Endodermal cell (in vitro differentiated cells): ENCODE data around the gene OGT. TPM values are rescaled to one million over a fixed set of nuclear protein-coding genes. Genes with fewer than 3 reads are reported as not detected.
"Not testable (repeated sequence)": the region's sequence is repeated elsewhere in the genome, so short reads cannot be mapped to it uniquely, and the experiment has no call there.

Experiments
- DNase-seq: peaks from one replicate; pipeline ENCODE4 v3.0.0-alpha.2; 2017
- H3K27ac ChIP-seq: 2 replicates; pipeline ENCODE4 v1.5.1; 2013; ENCODE audit warnings: mild to moderate bottlenecking, low read depth, low read length, moderate library complexity
- H3K27me3 ChIP-seq: 2 replicates; pipeline ENCODE4 v1.6.1; 2013; ENCODE audit warnings: mild to moderate bottlenecking, low read length, moderate library complexity; ENCODE audit not compliant: insufficient read depth, control insufficient read depth, poor library complexity, severe bottlenecking
- H3K36me3 ChIP-seq: 2 replicates; pipeline ENCODE4 v1.7.0; 2013; ENCODE audit warnings: mild to moderate bottlenecking, low read length, moderate library complexity; ENCODE audit not compliant: control insufficient read depth, insufficient read depth
- H3K4me1 ChIP-seq: one replicate; pipeline ENCODE4 v1.7.0; 2013; ENCODE audit warnings: low read length; ENCODE audit not compliant: control insufficient read depth, insufficient read depth
- H3K4me3 ChIP-seq: 2 replicates; pipeline ENCODE4 v1.5.1; 2013; ENCODE audit warnings: mild to moderate bottlenecking, low read length, moderate library complexity
- H3K9ac ChIP-seq: 2 replicates; pipeline ENCODE4 v1.6.1; 2013; ENCODE audit warnings: mild to moderate bottlenecking, low read length, moderate library complexity; ENCODE audit not compliant: poor library complexity, severe bottlenecking; ENCODE audit errors: extremely low read depth
- H3K9me3 ChIP-seq: 2 replicates; pipeline ENCODE4 v1.6.1; 2013; ENCODE audit warnings: mild to moderate bottlenecking, low read length, moderate library complexity; ENCODE audit not compliant: control insufficient read depth
- H3K27ac Mint-ChIP-seq: 2 replicates; pipeline ENCODE4 v1.8.0; 2020; ENCODE audit warnings: mixed read lengths
- H3K27me3 Mint-ChIP-seq: 2 replicates; pipeline ENCODE4 v1.8.0; 2021; ENCODE audit warnings: mild to moderate bottlenecking, mixed read lengths; ENCODE audit not compliant: insufficient read depth
- H3K36me3 Mint-ChIP-seq: 2 replicates; pipeline ENCODE4 v1.8.0; 2020; ENCODE audit warnings: low read depth, mixed read lengths
- H3K4me1 Mint-ChIP-seq: 2 replicates; pipeline ENCODE4 v1.8.0; 2020; ENCODE audit warnings: mixed read lengths
- H3K4me3 Mint-ChIP-seq: 2 replicates; pipeline ENCODE4 v1.8.0; 2020; ENCODE audit warnings: mild to moderate bottlenecking, moderate library complexity, mixed read lengths
- H3K9me3 Mint-ChIP-seq: 2 replicates; pipeline ENCODE4 v1.8.0; 2020; ENCODE audit warnings: mild to moderate bottlenecking, mixed read lengths
- WGBS, 2 experiments: methylation state at CpG; one replicate each; pipeline versions ENCODE4 v1.1.5 to v1.1.7; 2013; ENCODE audit warnings: missing lambda C conversion rate in 2 of 2, mixed read lengths in 1 of 2; ENCODE audit not compliant: insufficient coverage in 1 of 2, insufficient read length in 1 of 2; 5-methylcytosine and 5-hydroxymethylcytosine counted together
- total RNA-seq, 2 donors: library from RNA; stranded (reverse); fragmentation: NEBNext Ultra II Directional in 1 of 2; extraction: Animal tissue kit (Norgen Biotek cat#: 25700) in 1 of 2; gene quantifications; 2 replicates in 1 of 2; 3 replicates in 1 of 2; pipeline ENCODE4 v1.2.1, GENCODE V29; 2021
- TF ChIP-seq, protein P1 (sequence below): fragments of 200-600 bp; sonication (generic); conservative IDR thresholded peaks from 2 replicates; pipeline ENCODE4 v1.5.0; 2021; ENCODE audit warnings: antibody characterized with exemption, mild to moderate bottlenecking

The OGT gene
- total RNA-seq, 2 donors from 2014 or later: 114 to 153 TPM

DNA sequence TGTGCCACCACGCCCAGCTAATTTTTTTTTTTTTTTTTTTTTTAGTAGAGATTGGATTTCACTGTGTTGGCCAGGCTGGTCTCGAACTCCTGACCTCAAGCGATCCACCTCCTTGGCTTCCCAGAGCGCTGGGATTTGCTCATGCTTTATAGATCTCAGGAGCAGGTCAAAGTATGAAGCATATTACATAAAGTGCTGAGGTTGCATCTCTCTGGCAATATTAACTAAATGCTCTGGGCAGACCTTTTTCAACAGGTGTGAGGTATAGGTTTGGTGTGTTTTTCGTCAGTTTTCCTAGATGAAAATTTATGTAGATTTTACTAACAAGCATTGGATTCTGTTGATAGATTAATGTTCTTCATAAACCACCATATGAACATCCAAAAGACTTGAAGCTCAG lies 26.0 kb downstream of the OGT start:
- H3K4me3 ChIP-seq: no peak overlapping the region
- Mint-ChIP-seq H3K9me3 (peaks cover 46% of the 10 kb centered on the region), H3K4me3 (no peak overlapping the region), H3K4me1 (no peaks in the 10 kb centered on the region), H3K27me3 (no peaks in the 10 kb centered on the region), H3K36me3 (peaks cover 72% of the 10 kb centered on the region), H3K27ac (no peak overlapping the region)
- DNase-seq: no peak
- no peaks in the 10 kb centered on the region for H3K9me3 ChIP-seq
- no peak overlapping the region for H3K27ac ChIP-seq
- TF ChIP-seq, protein P1, sequence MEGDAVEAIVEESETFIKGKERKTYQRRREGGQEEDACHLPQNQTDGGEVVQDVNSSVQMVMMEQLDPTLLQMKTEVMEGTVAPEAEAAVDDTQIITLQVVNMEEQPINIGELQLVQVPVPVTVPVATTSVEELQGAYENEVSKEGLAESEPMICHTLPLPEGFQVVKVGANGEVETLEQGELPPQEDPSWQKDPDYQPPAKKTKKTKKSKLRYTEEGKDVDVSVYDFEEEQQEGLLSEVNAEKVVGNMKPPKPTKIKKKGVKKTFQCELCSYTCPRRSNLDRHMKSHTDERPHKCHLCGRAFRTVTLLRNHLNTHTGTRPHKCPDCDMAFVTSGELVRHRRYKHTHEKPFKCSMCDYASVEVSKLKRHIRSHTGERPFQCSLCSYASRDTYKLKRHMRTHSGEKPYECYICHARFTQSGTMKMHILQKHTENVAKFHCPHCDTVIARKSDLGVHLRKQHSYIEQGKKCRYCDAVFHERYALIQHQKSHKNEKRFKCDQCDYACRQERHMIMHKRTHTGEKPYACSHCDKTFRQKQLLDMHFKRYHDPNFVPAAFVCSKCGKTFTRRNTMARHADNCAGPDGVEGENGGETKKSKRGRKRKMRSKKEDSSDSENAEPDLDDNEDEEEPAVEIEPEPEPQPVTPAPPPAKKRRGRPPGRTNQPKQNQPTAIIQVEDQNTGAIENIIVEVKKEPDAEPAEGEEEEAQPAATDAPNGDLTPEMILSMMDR: no peak
- H3K4me1 ChIP-seq: no peaks in the 10 kb centered on the region
- no peak overlapping the region for H3K9ac ChIP-seq
- H3K36me3 ChIP-seq: peaks cover 80% of the 10 kb centered on the region
- 100% methylated on average over 3 of the region's 5 CpGs; no CpG with 5 or more reads in 1 of the 2 experiments for WGBS, 2 experiments
- H3K27me3 ChIP-seq: no peaks in the 10 kb centered on the region

- H3K27ac Mint-ChIP-seq, H3K9me3 ChIP-seq, H3K4me3 ChIP-seq, H3K27ac ChIP-seq, H3K27me3 Mint-ChIP-seq, H3K4me3 Mint-ChIP-seq, H3K4me1 Mint-ChIP-seq, DNase-seq, H3K9ac ChIP-seq, H3K27me3 ChIP-seq, H3K4me1 ChIP-seq: not testable (repeated sequence)
- Mint-ChIP-seq H3K36me3 (peaks cover 76% of the 10 kb centered on the region), H3K9me3 (peaks cover 44% of the 10 kb centered on the region)
- 100% methylated on average over 5 of the region's 6 CpGs; no CpG with 5 or more reads in 1 of the 2 experiments for WGBS, 2 experiments
- H3K36me3 ChIP-seq: peaks cover 80% of the 10 kb centered on the region
Observed at GRCh38 chrX:71559773-71560172, 26.9 kb downstream of the OGT start.

- Mint-ChIP-seq H3K9me3 (peaks cover 32% of the 10 kb centered on the region), H3K4me1 (no peaks in the 10 kb centered on the region), H3K36me3 (peaks cover 78% of the 10 kb centered on the region), H3K4me3 (no peak overlapping the region), H3K27ac (no peak overlapping the region), H3K27me3 (no peaks in the 10 kb centered on the region)
- 97 to 100% methylated on average over 1 of the region's 1 CpG for WGBS, 2 experiments
- Histone ChIP-seq H3K27me3 (no peaks in the 10 kb centered on the region), H3K9ac (no peak overlapping the region), H3K9me3 (no peaks in the 10 kb centered on the region), H3K36me3 (peaks cover 92% of the 10 kb centered on the region), H3K4me3 (no peak overlapping the region), H3K4me1 (no peaks in the 10 kb centered on the region), H3K27ac (no peak overlapping the region)
- no peak for DNase-seq
- TF ChIP-seq, protein P1: peak; percentile 32
Observed at GRCh38 chrX:71563921-71564320, 31.0 kb downstream of the OGT start.

GRCh38 chrX:71565474-71566041 lies 32.7 kb downstream of the OGT start:
- no peaks in the 10 kb centered on the region for H3K4me1 Mint-ChIP-seq
- 92 to 100% methylated on average over 2 to 9 of the region's 9 CpGs for WGBS, 2 experiments
- H3K9ac ChIP-seq: no peak overlapping the region
- H3K9me3 ChIP-seq: no peaks in the 10 kb centered on the region
- no peak overlapping the region for H3K27ac ChIP-seq
- H3K27me3 Mint-ChIP-seq: no peaks in the 10 kb centered on the region
- H3K4me3 Mint-ChIP-seq: no peak overlapping the region
- H3K36me3 ChIP-seq: peaks cover 82% of the 10 kb centered on the region
- TF ChIP-seq, protein P1: no peak
- no peaks in the 10 kb centered on the region for H3K27me3 ChIP-seq
- no peak for DNase-seq
- no peak overlapping the region for H3K27ac Mint-ChIP-seq
- no peak overlapping the region for H3K4me3 ChIP-seq
- no peaks in the 10 kb centered on the region for H3K4me1 ChIP-seq
- peaks cover 78% of the 10 kb centered on the region for H3K36me3 Mint-ChIP-seq
- peaks cover 39% of the 10 kb centered on the region for H3K9me3 Mint-ChIP-seq

- H3K36me3 ChIP-seq: peaks cover 74% of the 10 kb centered on the region
- peaks cover 78% of the 10 kb centered on the region for H3K36me3 Mint-ChIP-seq
- not testable (repeated sequence) for H3K4me3 Mint-ChIP-seq
Observed at GRCh38 chrX:71571390-71571789, 38.5 kb downstream of the OGT start.

More at GRCh38 chrX:71571390-71571789, 38.5 kb downstream of the OGT start:
- H3K27ac Mint-ChIP-seq, H3K4me1 ChIP-seq, H3K4me3 ChIP-seq, H3K4me1 Mint-ChIP-seq, DNase-seq, H3K27me3 Mint-ChIP-seq, H3K27ac ChIP-seq, H3K27me3 ChIP-seq, H3K9me3 ChIP-seq, H3K9ac ChIP-seq: not testable (repeated sequence)
- WGBS, 2 experiments: 93 to 100% methylated on average over 3 to 7 of the region's 8 CpGs
- peaks cover 39% of the 10 kb centered on the region for H3K9me3 Mint-ChIP-seq
